GM10266 (cell line): Measurements from ENCODE around the gene NCKAP5.

Experiments used
- DNase-seq: peaks from one replicate; pipeline ENCODE4 v3.0.0; 2012; ENCODE audit errors: extremely low spot score
- CTCF ChIP-seq: IDR thresholded peaks from 2 replicates; pipeline ENCODE4 v1.5.1; 2012; ENCODE audit warnings: mild to moderate bottlenecking, low read depth; ENCODE audit not compliant: control insufficient read depth, insufficient read depth; ENCODE audit errors: missing control alignments

NCKAP5 gene

GRCh38 chr2:133603109-133603508 is 34.8 kb upstream of the NCKAP5 start:
- no peak for DNase-seq
- TF ChIP-seq CTCF = no peak

GRCh38 chr2:133602538-133602937 is 34.3 kb upstream of the NCKAP5 start:
- TF ChIP-seq CTCF = no peak
- no peak for DNase-seq

GRCh38 chr2:133600266-133600928 is 32.1 kb upstream of the NCKAP5 start:
- no peak for TF ChIP-seq CTCF
- no peak for DNase-seq

- no peak for TF ChIP-seq CTCF
These were observed 31.5 kb upstream of the NCKAP5 start for GRCh38 chr2:133599811-133600210.

GRCh38 chr2:133599211-133599803 is 31.0 kb upstream of the NCKAP5 start:
- TF ChIP-seq CTCF = no peak

More at GRCh38 chr2:133599811-133600210, 31.5 kb upstream of the NCKAP5 start:
- DNase-seq = no peak

GRCh38 chr2:133598769-133599168 is 30.5 kb upstream of the NCKAP5 start:
- no peak for DNase-seq
- no peak for TF ChIP-seq CTCF

More at GRCh38 chr2:133599211-133599803, 31.0 kb upstream of the NCKAP5 start:
- no peak for DNase-seq

- no peak for TF ChIP-seq CTCF
- DNase-seq = no peak
These were observed 28.6 kb upstream of the NCKAP5 start for GRCh38 chr2:133596701-133597393.
